CD4-positive, alpha-beta memory T cell (primary cell): ENCODE measurements around the gene PAFAH1B1. TPM values are rescaled to one million over a fixed set of nuclear protein-coding genes. Genes with fewer than 3 reads are reported as not detected.
"Not testable (repeated sequence)": the region's sequence is repeated elsewhere in the genome, so short reads cannot be mapped to it uniquely, and the experiment has no call there.

Source experiments
- CTCF ChIA-PET: fragments of 350-600 bp; sonication (Branson Sonifier 250); formaldehyde crosslinking; loops from one replicate; lab custom pipeline; 2021; ENCODE audit warnings: inconsistent platforms; ENCODE audit not compliant: partially characterized antibody; lab: Charles Lee
- POLR2A ChIA-PET: fragments of 350-600 bp; sonication (Branson Sonifier 250); formaldehyde crosslinking; loops from one replicate; lab custom pipeline; 2021; ENCODE audit not compliant: partially characterized antibody; lab: Charles Lee
- DNase-seq, 5 donors: peaks; one replicate each; pipeline versions ENCODE4 v3.0.0 to v3.0.0-alpha.2; 2020 to 2022; ENCODE audit warnings: mixed read lengths in 1 of 5
- H3K27ac ChIP-seq: one replicate; pipeline ENCODE4 v1.7.0; 2013; ENCODE audit warnings: low read depth, low read length
- H3K27me3 ChIP-seq: 2 replicates; pipeline ENCODE4 v1.7.0; 2013; ENCODE audit warnings: mild to moderate bottlenecking, low read length, moderate library complexity; ENCODE audit not compliant: insufficient read depth
- H3K36me3 ChIP-seq: 2 replicates; pipeline ENCODE4 v1.7.0; 2013; ENCODE audit warnings: mild to moderate bottlenecking, low read length, moderate library complexity; ENCODE audit not compliant: insufficient read depth
- H3K4me1 ChIP-seq: 2 replicates; pipeline ENCODE4 v1.7.0; 2013; ENCODE audit warnings: mild to moderate bottlenecking, low read length, moderate library complexity; ENCODE audit not compliant: insufficient read depth
- H3K4me3 ChIP-seq, 2 donors: one replicate each; pipeline ENCODE4 v1.7.0; 2013; ENCODE audit warnings: low read length in 2 of 2, mild to moderate bottlenecking in 1 of 2
- H3K9me3 ChIP-seq, 2 donors: one replicate each; pipeline ENCODE4 v1.7.0; 2013; ENCODE audit warnings: low read length in 2 of 2, control low read depth in 1 of 2; ENCODE audit not compliant: control insufficient read depth in 1 of 2
- H3K27ac Mint-ChIP-seq, 7 donors: one replicate each; pipeline ENCODE4 v1.8.0; 2020 to 2021; ENCODE audit warnings: mixed read lengths in 7 of 7, mild to moderate bottlenecking in 6 of 7, inconsistent platforms in 3 of 7, moderate library complexity in 3 of 7
- H3K27me3 Mint-ChIP-seq, 2 donors: one replicate each; pipeline ENCODE4 v1.8.0; 2020 to 2021; ENCODE audit warnings: mixed read lengths in 2 of 2
- H3K36me3 Mint-ChIP-seq, 2 donors: one replicate each; pipeline ENCODE4 v1.8.0; 2020 to 2021; ENCODE audit warnings: mixed read lengths in 2 of 2, inconsistent platforms in 1 of 2, mild to moderate bottlenecking in 1 of 2
- H3K4me1 Mint-ChIP-seq, 4 donors: one replicate each; pipeline ENCODE4 v1.8.0; 2020 to 2021; ENCODE audit warnings: mixed read lengths in 4 of 4, mild to moderate bottlenecking in 1 of 4
- H3K4me3 Mint-ChIP-seq, 8 donors: one replicate each; pipeline ENCODE4 v1.8.0; 2020 to 2021; ENCODE audit warnings: mixed read lengths in 8 of 8, mild to moderate bottlenecking in 7 of 8, moderate library complexity in 6 of 8, inconsistent platforms in 3 of 8
- H3K9me3 Mint-ChIP-seq, 8 donors: one replicate each; pipeline ENCODE4 v1.8.0; 2020 to 2021; ENCODE audit warnings: mixed read lengths in 8 of 8, mild to moderate bottlenecking in 5 of 8, inconsistent platforms in 3 of 8, moderate library complexity in 1 of 8
- intact Hi-C: fragments of 100-400 bp; cut with micrococcal nuclease; formaldehyde crosslinking; loops from one replicate; pipeline ENCODE4 v1.15.1; 2023
- polyA plus RNA-seq, 2 donors: library from polyadenylated mRNA; unstranded; fragments of 300-500 nt; fragmentation: Illumina TruSeq; gene quantifications; one replicate each; pipeline ENCODE4 v1.2.3, GENCODE V29; 2021
- total RNA-seq, 2 experiments: library from RNA; stranded (reverse); gene quantifications; one replicate each; pipeline ENCODE4 v1.2.3, GENCODE V29; 2021

PAFAH1B1 gene
- total and polyA plus RNA-seq, 4 experiments from 2014 or later, result 18.1 to 153 (median 87.8) TPM

DNA sequence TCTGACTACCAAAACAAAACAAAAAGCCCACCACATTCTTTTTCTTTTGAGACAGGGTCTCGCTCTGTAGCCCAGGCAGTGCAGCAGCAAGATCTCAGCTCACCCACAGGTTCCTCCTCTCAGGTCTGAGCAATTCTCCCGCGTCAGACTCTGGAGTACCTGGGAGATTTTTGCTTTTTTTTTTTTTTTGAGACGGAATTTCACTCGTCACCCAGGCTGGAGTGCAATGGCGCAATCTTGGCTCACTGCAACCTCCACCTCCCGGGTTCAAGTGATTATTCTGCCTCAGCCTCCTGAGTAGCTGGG lies 21.2 kb upstream of the PAFAH1B1 start:
- H3K4me1 Mint-ChIP-seq, POLR2A ChIA-PET, DNase-seq, H3K36me3 ChIP-seq, H3K27ac ChIP-seq, H3K27me3 ChIP-seq, H3K27me3 Mint-ChIP-seq, intact Hi-C loops, H3K4me3 ChIP-seq, H3K4me3 Mint-ChIP-seq, H3K9me3 Mint-ChIP-seq, H3K27ac Mint-ChIP-seq, H3K4me1 ChIP-seq, CTCF ChIA-PET, H3K36me3 Mint-ChIP-seq, H3K9me3 ChIP-seq: not testable (repeated sequence)

GRCh38 chr17:2580151-2580550 lies 13.3 kb upstream of the PAFAH1B1 start:
- intact Hi-C loops, result no loop called here
- Mint-ChIP-seq H3K27ac (no peak overlapping the region), H3K36me3 (no peaks in the 10 kb centered on the region), H3K9me3 (no peaks in the 10 kb centered on the region), H3K4me1 (no peaks in the 10 kb centered on the region), H3K27me3 (peaks cover 2 to 6% of the 10 kb centered on the region in 2 donors), H3K4me3 (no peak overlapping the region)
- Histone ChIP-seq H3K4me3 (no peak overlapping the region), H3K4me1 (no peaks in the 10 kb centered on the region), H3K27ac (no peak overlapping the region), H3K9me3 (no peaks in the 10 kb centered on the region), H3K36me3 (no peaks in the 10 kb centered on the region), H3K27me3 (no peaks in the 10 kb centered on the region)
- CTCF ChIA-PET, result interaction anchor here (1.9 kb wide), 1 partner anchor 11 kb away, joined by 4 read pairs; no protein-coding TSS in a partner anchor
- POLR2A ChIA-PET, result no interaction called here
- no peak for DNase-seq

DNA sequence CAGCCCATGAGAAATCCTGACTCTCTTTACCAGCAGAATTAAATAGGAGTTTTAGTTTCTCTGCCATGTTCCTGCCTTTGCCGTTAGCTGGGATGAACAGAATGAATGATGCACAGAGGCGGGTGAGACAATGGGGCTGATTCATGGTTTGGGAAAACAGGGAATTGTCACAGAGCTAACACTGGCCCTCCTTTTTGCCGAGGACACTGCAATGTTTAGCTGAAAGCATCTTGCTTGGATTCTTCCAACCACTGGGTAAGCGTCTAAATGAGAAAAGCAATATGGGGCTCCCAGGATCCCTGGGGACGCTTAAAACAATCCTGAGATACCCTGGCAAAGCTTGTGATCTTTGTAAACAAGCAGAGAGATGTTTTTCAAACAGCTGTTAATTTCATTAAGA lies 12.8 kb upstream of the PAFAH1B1 start:
- Mint-ChIP-seq H3K27ac (no peak overlapping the region), H3K36me3 (no peaks in the 10 kb centered on the region), H3K4me1 (no peaks in the 10 kb centered on the region), H3K9me3 (no peaks in the 10 kb centered on the region), H3K27me3 (peaks cover 2 to 7% of the 10 kb centered on the region in 2 donors), H3K4me3 (no peak overlapping the region)
- ChIA-PET POLR2A (no interaction called here), CTCF (interaction anchor here (0.8 to 1.9 kb wide), 2 partner anchors 11 to 58 kb away, joined by 3 to 4 read pairs; no protein-coding TSS in a partner anchor)
- no peaks in the 10 kb centered on the region for H3K4me1 ChIP-seq
- DNase-seq, result no peak
- H3K36me3 ChIP-seq, result no peaks in the 10 kb centered on the region
- H3K27me3 ChIP-seq, result no peaks in the 10 kb centered on the region
- H3K9me3 ChIP-seq, result no peaks in the 10 kb centered on the region
- no peak overlapping the region for H3K27ac ChIP-seq
- intact Hi-C loops, result no loop called here
- no peak overlapping the region for H3K4me3 ChIP-seq

GRCh38 chr17:2582493-2582892 lies 11.0 kb upstream of the PAFAH1B1 start:
- H3K27ac ChIP-seq, result no peak overlapping the region
- H3K4me3 ChIP-seq, result no peak overlapping the region
- H3K27me3 Mint-ChIP-seq, result peaks cover 2 to 7% of the 10 kb centered on the region in 2 donors
- H3K4me1 Mint-ChIP-seq, result no peaks in the 10 kb centered on the region
- H3K27me3 ChIP-seq, result no peaks in the 10 kb centered on the region
- no peaks in the 10 kb centered on the region for H3K36me3 Mint-ChIP-seq
- H3K9me3 Mint-ChIP-seq, result no peaks in the 10 kb centered on the region
- no peak overlapping the region for H3K27ac Mint-ChIP-seq
- no peaks in the 10 kb centered on the region for H3K36me3 ChIP-seq
- DNase-seq, result no peak
- H3K9me3 ChIP-seq, result no peaks in the 10 kb centered on the region
- intact Hi-C loops, result no loop called here
- CTCF ChIA-PET, result no interaction called here
- POLR2A ChIA-PET, result no interaction called here
- H3K4me3 Mint-ChIP-seq, result no peak overlapping the region
- H3K4me1 ChIP-seq, result no peaks in the 10 kb centered on the region

GRCh38 chr17:2591040-2591640 lies 2.3 kb upstream of the PAFAH1B1 start:
- Mint-ChIP-seq H3K27ac (peak overlapping the region in 1 of 7 donors; percentile 18), H3K4me1 (peaks cover 10 to 24% (median 17%) of the 10 kb centered on the region in 4 donors), H3K36me3 (peaks cover 0 to 8% of the 10 kb centered on the region in 2 donors), H3K9me3 (no peaks in the 10 kb centered on the region), H3K27me3 (no peaks in the 10 kb centered on the region), H3K4me3 (peak overlapping the region in 1 of 8 donors; percentile 21)
- ChIA-PET POLR2A (no interaction called here), CTCF (interaction anchor here (1.2 to 3.7 kb wide), 3 partner anchors 10 to 84 kb away, joined by 3 to 35 read pairs (median 4); no protein-coding TSS in a partner anchor)
- H3K4me3 ChIP-seq, result no peak overlapping the region
- intact Hi-C loops, result no loop called here
- no peaks in the 10 kb centered on the region for H3K9me3 ChIP-seq
- H3K36me3 ChIP-seq, result no peaks in the 10 kb centered on the region
- no peak overlapping the region for H3K27ac ChIP-seq
- peaks cover 20% of the 10 kb centered on the region for H3K4me1 ChIP-seq
- H3K27me3 ChIP-seq, result no peaks in the 10 kb centered on the region
- DNase-seq, result no peak

- Histone ChIP-seq H3K4me1 (peaks cover 47% of the 10 kb centered on the region), H3K9me3 (no peaks in the 10 kb centered on the region), H3K4me3 (peak overlapping the region; percentile 78 to 91), H3K36me3 (no peaks in the 10 kb centered on the region), H3K27ac (peak overlapping the region; percentile 99), H3K27me3 (no peaks in the 10 kb centered on the region)
- Mint-ChIP-seq H3K4me1 (peaks cover 26 to 51% (median 39%) of the 10 kb centered on the region in 4 donors), H3K4me3 (peak overlapping the region; percentile 91 to 100 (median 95)), H3K36me3 (peaks cover 0 to 8% of the 10 kb centered on the region in 2 donors), H3K27me3 (no peaks in the 10 kb centered on the region), H3K9me3 (no peaks in the 10 kb centered on the region), H3K27ac (peak overlapping the region; percentile 90 to 97 (median 96))
- ChIA-PET CTCF (interaction anchor here (0.9 to 3.7 kb wide), 3 partner anchors 10 to 81 kb away, joined by 3 to 35 read pairs (median 3); no protein-coding TSS in a partner anchor), POLR2A (interaction anchor here (0.7 to 3.1 kb wide), 12 partner anchors 12 to 258 kb away, joined by 3 to 16 read pairs (median 5); partner anchors contain the start of genes METTL16 and TSR1)
- intact Hi-C loops, result loop anchor here (1.0 to 2.0 kb wide), 4 partner anchors 81 to 193 kb away; partner anchors contain the start of genes CLUH, METTL16 and MNT
- peak; percentile 86 to 91 (median 89) for DNase-seq
These were observed 617 bp downstream of the PAFAH1B1 start for GRCh38 chr17:2593821-2594721.
